Fibroblast of gingiva (primary cell): ENCODE measurements around the gene ZSCAN32.

Experiments used
- DNase-seq: peaks from one replicate; pipeline ENCODE4 v3.0.0-alpha.2; 2011; ENCODE audit warnings: low read depth

ZSCAN32 gene

GRCh38 chr16:3400779-3401688, at the start of gene ZSCAN32, which contains the start of gene ZNF174:
Gene ZSCAN32, minus strand, starts transcription at chr16:3401004. Its CDS starts 3,447 bp downstream, at chr16:3397557.
Gene ZNF174, plus strand, starts transcription at chr16:3401215. Its CDS starts 790 bp downstream, at chr16:3402005.
- peak; percentile 99 for DNase-seq

DNA sequence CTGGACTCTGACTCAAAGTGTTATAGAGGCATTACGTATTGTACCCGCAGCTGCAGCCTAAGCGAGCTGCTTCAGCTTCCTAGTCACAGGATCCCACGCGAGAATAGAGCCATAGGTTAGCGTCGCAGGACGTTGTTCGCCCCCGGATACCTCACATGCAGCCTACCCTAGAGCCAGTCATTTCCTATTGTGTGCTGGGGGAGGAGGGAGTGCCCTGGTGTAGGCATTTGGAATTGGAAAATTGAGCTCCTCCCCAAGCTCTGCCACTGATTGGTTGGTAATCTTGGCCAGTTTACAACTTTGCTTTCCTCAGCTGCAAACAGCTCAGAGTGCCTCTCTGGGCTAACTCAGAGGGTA, 43.2 kb upstream of the ZSCAN32 start:
- DNase-seq, result peak; percentile 70

DNA sequence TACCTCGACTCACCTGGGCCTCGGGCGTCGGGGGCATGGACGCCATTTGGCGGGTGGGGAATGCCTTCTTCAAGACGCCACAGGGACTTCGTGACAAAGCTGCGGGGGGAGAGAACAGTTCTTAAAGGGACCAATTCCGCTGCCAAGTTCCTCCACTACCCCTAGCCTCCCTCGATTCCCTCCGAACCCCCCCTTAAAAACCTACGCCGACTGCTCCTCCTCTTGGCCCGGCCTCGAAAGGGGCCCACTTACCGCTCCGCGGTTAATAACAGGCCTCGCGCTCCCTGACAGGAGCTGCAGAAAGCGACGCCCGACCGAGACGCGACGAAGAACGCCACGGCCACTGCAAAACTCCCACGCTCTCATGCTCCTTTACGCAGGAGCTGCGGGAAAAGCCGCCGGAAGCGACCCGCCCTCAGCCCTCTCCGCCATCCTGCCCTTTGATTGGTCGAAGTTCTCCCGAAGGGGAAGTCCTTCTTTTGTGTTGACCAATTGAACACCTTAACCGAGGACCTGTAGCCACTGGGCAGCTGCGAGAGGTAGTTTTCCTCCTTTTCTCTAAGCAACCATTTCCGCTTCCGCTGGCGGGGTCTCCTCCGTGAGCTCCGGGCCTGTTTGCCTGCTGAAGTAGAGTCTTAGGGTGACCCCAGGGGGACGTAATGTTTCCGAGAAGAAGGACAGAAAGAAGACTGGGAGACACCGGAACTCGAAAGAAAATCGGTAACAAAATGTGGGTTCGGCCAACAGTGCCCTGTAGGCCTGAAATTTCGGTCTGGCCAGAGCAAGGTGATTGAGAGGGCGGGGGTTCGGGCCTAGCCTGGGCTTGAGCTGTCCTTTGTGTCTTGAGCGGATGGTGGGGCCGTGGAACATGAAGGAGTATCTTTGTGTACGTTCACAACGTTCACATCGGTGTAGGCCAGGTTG, 42.6 kb upstream of the ZSCAN32 start, which contains the start of the genes NAA60 and ZNF597:
Gene NAA60 (plus strand): TSS at position 573 of the 924 bp plus-strand sequence. CDS start 32,548 bp downstream, outside the sequence.
Gene ZNF597 (minus strand): TSS at position 397 of the 924 bp plus-strand sequence. CDS start 351 bp downstream, at position 46.
- peak; percentile 90 for DNase-seq

DNA sequence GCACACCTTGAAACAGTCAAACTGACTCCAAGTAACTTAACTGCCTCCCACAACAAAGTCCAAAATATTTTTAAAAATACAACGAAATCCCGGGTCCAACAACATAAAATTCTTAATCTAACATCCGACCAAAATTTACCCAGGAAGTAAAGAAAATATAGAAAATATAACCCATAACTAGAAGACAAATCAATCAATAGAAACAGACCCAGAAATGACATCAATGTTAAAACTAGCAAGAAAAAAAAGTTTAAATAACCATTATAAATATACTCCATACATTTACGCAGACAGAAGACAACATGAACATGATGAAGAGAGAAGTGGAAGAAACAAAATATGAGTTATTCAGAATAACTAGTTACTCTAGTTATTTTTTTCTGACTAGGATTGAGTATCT, 38.8 kb upstream of the ZSCAN32 start:
- no peak for DNase-seq

DNA sequence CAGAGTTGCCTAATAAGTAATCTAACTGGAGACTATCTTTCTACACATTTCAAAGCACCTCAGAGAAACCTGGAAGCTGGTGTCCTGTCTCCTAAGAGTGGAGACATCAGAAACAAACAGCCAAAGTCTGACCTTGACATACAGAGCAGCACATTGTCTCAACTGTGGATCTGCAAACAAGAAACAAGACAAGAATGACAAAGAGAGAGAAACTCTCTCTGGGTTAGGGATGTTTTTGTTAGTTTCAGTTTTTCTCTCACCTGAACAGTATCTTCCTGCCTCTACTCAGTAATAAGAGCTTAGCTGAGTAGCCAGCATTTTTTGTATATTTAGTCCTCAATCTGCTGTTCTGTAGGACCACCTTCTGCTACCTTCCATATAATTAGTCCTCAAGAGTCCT, 33.6 kb upstream of the ZSCAN32 start:
- DNase-seq, result no peak

GRCh38 chr16:3431779-3432219, 31.0 kb upstream of the ZSCAN32 start:
- DNase-seq, result peak; percentile 8

GRCh38 chr16:3413730-3414379, 13.1 kb upstream of the ZSCAN32 start:
- no peak for DNase-seq

- DNase-seq, result no peak
These were observed 7.9 kb upstream of the ZSCAN32 start for GRCh38 chr16:3408561-3409197.

DNA sequence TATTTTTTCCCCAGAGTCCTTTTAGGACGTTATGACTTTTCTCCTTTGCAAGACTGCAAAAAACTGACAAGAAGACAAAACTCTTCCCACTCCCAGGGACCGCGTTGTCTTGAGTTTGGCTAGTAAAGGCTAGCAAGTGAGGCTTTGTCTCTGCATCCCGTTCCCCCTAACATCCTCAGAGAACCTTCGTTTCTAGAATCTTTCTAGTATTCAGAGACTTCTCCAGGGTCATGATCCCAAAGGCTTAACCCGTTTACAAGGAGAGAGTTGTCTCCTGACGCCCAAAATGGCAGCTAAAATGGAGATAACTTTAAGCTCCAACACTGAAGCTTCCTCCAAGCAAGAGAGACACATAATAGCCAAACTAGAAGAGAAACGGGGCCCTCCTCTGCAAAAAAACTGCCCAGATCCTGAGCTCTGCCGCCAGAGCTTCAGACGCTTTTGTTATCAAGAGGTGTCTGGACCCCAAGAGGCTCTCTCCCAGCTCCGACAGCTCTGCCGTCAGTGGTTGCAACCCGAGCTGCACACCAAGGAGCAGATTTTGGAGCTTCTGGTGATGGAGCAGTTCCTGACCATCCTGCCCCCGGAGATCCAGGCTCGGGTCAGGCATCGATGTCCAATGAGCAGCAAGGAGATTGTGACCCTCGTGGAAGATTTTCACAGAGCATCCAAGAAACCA, 1.1 kb upstream of the ZSCAN32 start:
- DNase-seq, result no peak

DNA sequence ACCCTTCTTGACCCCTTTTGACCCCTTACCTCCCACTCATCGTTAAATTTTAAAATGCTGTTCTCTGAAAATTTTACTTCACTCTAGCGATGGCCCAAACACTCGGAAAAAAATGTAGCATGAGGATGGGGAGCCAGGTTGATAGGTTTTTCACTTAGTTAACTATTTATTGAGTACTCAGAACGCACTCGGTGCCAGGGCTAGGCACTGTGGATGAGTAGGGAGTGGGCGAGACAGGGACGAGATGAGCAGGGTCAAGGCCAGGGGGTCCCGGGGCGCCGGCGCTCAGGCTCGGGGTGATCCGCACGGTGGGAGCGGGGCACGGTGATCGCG, 392 bp downstream of the ZSCAN32 start:
- DNase-seq, result no peak

- DNase-seq, result no peak
These were observed 11.0 kb downstream of the ZSCAN32 start for GRCh38 chr16:3389663-3390338.

GRCh38 chr16:3388325-3388724, 12.5 kb downstream of the ZSCAN32 start:
- DNase-seq, result no peak

DNA sequence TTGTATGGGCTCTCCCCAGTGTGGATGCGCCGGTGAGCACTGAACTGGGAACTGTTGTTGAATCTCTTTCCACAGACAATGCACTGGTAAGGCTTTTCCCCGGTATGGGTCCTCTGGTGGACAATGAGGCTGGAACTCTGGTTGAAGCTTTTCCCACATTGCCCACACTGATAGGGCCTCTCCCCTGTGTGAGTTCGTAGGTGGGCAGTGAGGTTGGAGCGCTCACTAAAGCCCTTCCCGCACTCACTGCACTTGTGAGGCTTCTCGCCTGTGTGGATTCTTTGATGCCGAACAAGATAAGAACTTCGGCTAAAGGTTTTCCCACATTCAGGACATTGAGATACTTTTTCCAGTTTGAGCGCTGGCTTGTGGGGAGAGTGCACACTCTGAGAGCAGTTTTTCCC, 17.8 kb downstream of the ZSCAN32 start:
- no peak for DNase-seq

GRCh38 chr16:3377917-3378316, 22.9 kb downstream of the ZSCAN32 start:
- DNase-seq, result no peak

GRCh38 chr16:3375680-3376079, 25.1 kb downstream of the ZSCAN32 start:
- DNase-seq, result no peak

DNA sequence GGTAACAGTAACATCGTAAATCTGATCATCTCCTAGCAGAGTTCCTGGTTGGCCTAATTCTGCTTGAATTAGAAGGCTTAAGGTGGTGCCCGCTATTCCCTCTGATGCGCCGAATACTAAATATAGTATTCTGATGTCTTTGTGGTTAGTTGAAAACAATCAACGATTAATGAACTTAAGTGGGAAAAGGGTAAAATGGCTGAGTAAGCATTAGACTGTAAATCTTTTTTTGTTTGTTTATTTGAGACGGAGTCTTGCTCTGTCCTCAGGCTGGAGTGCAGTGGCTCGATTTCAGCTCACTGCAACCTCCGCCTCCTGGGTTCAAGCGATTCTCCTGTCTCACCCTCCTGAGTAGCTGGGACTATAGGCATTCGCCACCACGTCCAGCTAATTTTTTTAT, 31.7 kb downstream of the ZSCAN32 start:
- DNase-seq, result no peak

- peak; percentile 96 for DNase-seq
These were observed 35.9 kb downstream of the ZSCAN32 start for GRCh38 chr16:3364774-3365427.

DNA sequence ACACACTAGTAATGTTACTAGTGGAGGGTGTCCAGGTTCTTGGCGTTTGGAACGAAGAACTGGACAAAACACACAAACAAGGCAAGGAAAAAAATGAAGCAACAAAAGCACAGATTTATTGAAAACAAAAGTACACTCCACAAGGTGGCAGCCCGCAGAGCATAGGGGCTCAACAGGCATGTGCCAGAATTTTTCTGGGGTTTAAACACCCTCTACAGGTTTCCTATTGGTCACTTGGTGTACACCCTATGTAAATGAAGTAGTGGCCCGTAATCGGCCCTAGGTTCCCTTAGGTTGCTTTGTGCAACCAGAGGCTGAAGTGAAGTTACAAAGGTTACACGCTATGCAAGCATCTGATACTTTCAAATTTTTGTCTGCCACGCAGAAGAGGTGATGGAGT, 37.0 kb downstream of the ZSCAN32 start:
- DNase-seq, result no peak

GRCh38 chr16:3362931-3363330, 37.9 kb downstream of the ZSCAN32 start:
- no peak for DNase-seq

DNA sequence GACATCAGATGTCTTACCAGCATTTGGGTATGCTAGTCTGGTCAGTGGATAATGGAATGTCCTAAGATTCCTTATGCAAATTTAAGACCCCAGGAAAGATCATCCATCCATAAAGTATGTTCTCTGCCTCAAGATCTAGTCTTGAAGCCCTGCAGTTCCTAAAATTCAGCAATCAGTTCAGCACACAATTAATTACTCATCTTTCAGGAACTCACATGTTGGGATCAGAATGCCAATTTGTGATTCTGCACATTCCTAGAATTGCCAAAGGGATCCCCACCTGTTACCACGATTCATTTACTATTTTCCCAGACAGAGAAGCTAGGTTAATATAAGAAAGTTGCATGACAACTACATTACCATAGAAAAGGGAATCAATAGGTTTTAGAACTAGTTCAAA, 41.9 kb downstream of the ZSCAN32 start:
- no peak for DNase-seq
